GM12872 (cell line): Measurements from ENCODE around the gene LOXL1.
A peak's percentile ranks its signal among the peaks of the same experiment; 100 is the strongest.

Experiments used
- CTCF ChIP-seq: IDR thresholded peaks from 3 replicates; pipeline ENCODE4 v1.5.1; 2011; ENCODE audit warnings: low read depth, mild to moderate bottlenecking, low read length, moderate library complexity; ENCODE audit not compliant: insufficient read depth

Gene LOXL1

GRCh38 chr15:73964736-73965093, 38.5 kb downstream of the LOXL1 start:
- peak; percentile 97 for TF ChIP-seq CTCF

GRCh38 chr15:73965094-73965757, 39.0 kb downstream of the LOXL1 start:
- TF ChIP-seq CTCF = no peak

- no peak for TF ChIP-seq CTCF
Measured at GRCh38 chr15:73965758-73966113, 39.5 kb downstream of the LOXL1 start.

GRCh38 chr15:73968461-73968860, 42.2 kb downstream of the LOXL1 start:
- TF ChIP-seq CTCF = no peak

GRCh38 chr15:73969151-73969759, 43.0 kb downstream of the LOXL1 start:
- no peak for TF ChIP-seq CTCF

GRCh38 chr15:73972984-73973682, 46.9 kb downstream of the LOXL1 start:
- peak; percentile 87 for TF ChIP-seq CTCF

GRCh38 chr15:73978896-73979295, 52.6 kb downstream of the LOXL1 start:
- TF ChIP-seq CTCF = no peak
